GM21723 (cell line): ENCODE measurements around the gene ATP5F1D.

Experiments used
- ATAC-seq: cut with Tn5 transposase; IDR thresholded peaks from one replicate; pipeline ENCODE4 v1.9.1; 2021; ENCODE audit warnings: mild to moderate bottlenecking, moderate library complexity; ENCODE audit not compliant: unreplicated experiment

The ATP5F1D gene

DNA sequence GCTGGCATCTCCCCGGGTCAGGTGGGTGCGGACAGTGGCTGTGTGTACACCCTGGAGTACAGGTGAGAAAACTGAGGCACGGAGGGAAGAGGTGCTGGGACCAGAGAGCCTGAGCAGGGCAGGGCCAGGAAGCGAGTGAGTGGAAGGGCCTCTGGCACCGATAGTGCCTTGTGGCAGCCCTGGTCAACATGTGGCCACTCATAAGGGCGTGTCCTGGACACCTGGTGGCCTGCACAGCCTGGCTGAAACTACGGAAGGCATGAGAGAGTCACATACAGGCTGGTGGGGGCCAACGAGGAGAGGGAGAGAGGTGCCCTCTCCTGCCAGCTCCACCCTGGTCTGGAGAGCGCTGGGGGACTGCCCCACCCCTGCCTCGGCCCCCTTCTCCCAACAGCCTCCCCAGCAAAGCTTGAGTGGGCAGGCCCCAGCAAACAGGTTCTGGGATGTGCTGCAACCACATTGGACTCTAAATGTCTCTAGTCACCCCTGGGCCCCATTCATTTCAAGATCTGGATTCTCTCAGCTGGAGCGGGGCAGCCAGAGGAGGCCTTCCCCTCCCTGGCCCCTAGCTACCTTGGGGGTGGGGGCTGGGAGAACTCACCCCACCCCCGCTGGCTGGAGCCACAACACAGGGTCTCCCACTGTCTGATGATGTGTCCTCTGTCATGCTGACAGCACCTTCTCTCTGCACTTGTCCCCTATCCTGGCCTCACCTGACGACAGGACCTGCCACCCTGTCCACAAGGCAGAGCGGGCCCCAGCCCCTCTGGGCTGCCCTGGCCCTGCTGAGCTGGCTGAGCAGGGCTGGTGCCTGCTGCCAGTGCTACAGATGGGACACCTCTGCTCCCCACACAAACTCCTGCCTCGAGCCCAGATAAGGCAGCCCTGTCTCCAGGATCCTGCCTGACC lies 9.6 kb upstream of the ATP5F1D start:
- ATAC-seq = no peak

- no peak for ATAC-seq
Measured at GRCh38 chr19:1232652-1233072, 8.9 kb upstream of the ATP5F1D start.

DNA sequence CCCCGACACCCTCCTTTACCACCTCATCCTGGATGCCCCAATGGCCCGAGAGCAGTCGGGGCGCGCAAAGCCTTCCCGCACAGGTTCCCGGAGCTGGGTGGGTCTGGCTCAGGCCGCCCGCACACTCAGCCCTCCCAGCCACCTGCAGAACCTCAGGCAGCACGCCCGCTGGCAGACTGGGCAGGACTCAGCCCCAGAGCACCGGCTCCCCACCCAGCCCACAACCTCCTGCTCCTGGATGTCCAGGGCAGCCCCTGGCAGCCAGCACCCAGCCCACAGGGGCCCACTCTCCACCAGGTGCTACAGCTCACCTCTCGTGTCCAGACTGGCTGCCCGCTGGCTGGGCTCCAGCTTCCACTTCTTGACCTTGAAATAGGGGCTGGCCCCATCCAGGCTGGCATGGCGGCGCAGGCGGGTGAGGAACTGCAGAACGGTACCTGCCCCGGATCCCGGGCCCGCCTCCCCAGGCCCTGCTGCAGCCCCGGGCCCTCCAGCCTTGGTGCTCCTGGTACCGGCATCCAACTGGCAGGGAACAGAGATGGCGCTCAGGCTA lies 8.4 kb upstream of the ATP5F1D start:
- no peak for ATAC-seq

- no peak for ATAC-seq
Measured at GRCh38 chr19:1234051-1234954, 7.2 kb upstream of the ATP5F1D start.

DNA sequence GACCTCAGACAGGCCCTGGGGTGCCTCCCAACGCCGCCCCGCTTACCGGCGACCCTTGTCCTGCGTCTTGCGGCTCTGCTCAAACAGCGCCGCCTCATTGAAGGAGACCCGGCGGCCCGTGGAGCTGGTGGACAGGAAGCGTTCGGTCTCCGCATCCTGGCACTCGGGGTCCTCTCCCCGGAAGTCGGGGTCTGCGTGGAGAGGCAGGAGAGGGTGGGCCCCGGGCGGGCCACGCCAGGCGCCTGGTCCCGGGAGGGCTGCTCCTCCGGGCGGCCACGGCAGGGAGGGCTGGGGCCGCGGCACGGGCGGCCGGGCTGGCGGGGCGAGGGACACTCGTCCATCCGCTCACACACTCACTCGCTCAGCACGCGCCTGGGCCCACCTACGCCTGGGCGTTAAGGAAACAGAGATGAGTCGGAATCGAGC lies 6.6 kb upstream of the ATP5F1D start:
- no peak for ATAC-seq

DNA sequence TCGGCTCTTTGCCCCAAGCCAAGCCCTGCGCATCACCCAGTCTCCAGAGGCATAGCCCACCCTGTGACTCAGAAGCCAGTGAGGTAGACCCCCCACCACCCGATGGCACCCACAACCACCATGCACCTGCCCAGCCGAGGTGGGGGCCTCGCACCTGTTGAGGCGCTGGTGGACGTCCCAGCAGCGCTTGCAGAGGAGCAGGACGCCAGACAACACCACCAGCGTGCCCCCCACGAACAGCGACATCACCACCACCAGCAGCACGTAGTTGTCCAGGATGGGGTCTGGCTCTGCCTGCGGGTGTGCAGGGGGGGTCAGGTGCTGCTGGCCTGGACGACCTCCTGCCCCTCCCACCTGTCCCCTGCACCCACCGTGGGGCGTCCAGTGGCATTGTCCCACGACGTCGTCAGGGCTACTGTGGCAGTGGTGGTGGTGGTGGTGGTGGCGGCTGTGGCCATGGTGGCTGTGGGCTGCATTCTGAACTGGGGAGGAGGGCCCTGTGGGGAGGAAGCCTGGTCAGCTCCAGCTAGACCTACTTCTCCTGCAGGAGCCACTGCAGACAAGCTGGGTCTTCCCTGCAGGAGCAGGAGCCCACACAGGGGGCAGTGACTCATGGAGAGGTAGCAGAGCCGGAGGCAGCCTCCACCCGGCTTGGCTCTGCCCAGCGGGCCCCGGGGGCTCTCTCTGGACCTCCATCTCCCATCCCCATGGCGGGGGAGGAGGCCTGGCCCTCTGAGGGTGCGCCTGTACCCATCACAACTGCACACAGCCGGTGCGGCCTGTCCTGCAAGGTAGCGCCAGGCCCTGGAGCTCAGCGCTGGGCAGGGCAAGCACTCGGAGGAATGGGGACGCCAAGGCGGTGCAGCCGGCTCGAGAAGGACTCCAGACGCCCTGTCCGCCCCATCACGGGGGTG lies 5.7 kb upstream of the ATP5F1D start:
- ATAC-seq = no peak

DNA sequence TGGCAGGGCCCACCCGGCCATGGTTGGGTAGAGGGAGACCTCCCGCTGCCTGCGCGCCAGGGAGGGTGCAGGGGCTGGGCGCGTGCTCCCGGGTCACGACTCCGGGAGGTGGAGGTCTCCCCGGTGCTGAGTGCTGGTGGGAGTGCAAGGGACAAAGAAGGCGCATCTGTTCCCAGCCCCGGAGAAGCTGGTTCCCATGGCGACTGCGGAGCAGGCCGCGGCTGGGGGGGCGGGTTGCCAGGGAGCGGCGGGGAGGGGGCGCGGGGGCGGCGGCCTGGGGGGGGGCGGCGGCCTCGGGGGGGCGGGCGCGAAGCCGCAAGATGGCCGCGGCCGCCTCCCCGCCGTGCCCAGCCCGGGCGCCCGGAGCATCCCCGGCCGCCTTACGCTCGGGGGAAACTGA lies 5.0 kb upstream of the ATP5F1D start:
- ATAC-seq = no peak

DNA sequence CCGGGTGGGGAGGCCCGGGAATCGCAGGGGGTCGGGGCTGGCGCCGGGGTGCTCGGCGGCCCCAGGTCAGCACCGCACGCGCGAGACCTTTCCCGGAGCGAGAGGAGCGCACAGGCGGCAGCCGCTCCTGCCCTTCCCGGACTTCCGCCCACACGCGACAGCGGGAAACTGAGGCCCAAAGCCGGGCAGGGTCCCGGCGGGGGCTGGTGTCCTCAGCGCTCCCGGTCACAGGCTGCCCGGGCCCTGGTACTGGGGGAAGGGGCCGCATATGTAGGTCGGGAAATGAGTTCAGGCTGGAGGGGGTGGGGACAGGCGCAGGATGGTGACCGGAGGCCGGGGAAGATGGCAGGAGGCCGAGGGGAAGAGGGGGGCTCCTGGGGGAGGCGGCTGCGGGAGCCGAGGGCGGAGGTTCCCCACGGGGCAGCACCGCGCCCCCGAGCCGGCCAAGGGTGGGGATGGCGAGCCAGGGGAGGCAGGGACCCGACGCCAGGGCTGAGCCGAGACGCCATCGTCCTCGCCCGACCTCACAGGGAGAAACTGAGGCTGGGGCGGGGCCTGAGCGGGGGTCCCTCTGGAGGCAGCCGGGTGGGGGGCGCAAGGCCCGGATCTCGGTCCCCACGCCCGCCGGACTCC lies 4.4 kb upstream of the ATP5F1D start:
- no peak for ATAC-seq

DNA sequence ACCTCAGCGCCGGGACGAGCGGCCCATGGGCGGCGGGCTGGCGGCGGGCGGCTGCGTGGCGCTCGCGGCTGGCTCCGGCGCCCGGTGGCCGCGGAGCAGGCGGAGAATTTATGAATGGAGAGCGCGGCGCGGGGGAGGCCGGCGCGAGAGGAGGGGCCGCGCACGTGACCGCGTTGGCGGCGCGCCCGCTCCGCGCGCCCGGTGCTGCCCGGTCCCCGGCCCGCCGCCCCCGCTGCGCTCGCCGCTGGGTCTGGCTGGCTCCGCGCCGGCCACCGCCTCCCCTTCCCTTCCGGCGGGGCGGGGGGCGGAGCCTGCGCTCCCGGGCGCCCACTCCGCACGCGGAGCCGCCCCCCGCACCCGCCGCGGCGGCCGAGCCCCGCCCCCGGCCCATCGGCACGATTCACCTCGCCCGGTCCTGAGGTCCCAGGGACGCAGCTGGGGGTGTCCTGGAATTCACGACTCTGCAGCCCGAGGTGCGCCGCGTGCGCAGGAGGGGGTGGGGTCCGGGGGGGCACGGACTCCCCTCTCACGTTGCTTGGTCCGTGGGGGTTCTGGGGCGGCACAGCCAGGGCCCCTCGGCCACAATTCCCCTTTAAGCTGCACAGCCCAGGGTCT lies 3.7 kb upstream of the ATP5F1D start, which contains the start of gene CBARP:
Gene CBARP, minus strand, starts transcription at position 252 of the 615 bp plus-strand sequence. CDS start 1,905 bp downstream, outside the sequence.
- no peak for ATAC-seq

DNA sequence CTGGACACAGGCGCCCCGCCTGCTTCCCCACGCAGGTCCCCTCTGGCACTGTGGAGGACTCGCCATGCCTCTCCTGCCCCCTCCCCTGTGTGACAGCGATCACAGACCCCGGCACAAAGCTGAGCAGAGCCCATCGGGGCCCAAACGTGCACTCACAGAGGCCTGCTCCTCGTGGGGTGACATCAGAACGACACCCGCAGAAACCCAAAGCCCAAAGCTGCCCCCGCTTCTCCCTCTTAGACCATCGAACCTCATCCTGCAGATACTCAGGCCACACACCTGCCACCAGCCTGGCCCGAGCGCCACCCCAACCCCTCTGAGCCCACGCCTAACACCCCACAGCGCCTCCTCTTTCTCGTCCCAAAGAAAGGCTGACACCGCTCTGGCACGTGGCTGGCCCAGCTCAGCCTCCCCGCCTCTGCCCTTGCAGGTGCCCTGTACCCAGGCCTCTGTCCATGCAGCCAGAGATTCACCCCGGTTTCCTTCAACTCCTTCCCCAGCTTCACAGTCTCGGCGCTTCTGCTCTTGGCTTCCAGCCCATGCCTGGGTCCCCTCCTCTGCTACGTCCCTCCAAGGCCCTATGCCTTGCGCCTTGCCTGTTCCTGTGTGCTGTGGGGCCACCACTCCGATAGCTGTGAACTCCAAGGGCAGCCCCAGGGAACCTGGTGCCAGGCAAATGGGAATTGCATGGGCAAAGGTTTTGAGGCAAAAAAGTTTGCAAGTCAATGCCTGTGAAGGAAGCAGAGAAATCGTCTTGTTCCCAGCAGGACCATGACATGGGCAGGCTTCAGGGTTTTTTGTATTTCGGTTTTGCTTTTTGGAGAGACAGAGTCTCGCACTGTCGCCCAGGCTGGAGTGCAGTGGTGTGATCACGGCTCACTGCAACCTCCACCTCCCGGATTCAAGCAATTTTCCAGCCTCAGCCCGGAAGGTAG lies 2.9 kb upstream of the ATP5F1D start:
- no peak for ATAC-seq

DNA sequence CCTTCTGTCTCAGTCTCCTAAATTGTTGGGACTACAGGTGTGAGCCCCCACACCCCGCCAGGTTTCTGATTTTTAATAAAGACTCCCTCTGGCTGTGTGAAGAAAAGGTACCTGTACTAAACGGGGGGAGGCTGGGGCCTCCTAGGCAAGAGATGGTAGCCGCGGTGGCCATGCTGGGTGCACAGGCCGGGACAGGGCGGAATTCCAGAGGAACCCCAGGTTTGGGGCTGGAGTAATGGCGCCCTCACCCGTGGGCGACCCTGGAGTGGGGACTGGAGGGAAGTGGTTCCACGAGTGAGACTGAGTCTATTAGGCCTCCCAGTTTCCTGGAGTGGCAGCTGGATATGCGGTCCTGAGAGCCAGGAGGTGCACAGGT lies 2.1 kb upstream of the ATP5F1D start:
- no peak for ATAC-seq

GRCh38 chr19:1239796-1240737 lies 1.5 kb upstream of the ATP5F1D start:
- ATAC-seq = peak; percentile 25

- no peak for ATAC-seq
Measured at GRCh38 chr19:1240925-1241324, 626 bp upstream of the ATP5F1D start.

- ATAC-seq = no peak
Measured at GRCh38 chr19:1243768-1244692, 2.5 kb downstream of the ATP5F1D start.

- ATAC-seq = no peak
Measured at GRCh38 chr19:1244693-1245451, 3.3 kb downstream of the ATP5F1D start.
